DND-41 (cell line): ENCODE data around the gene RASA2.

Experiments
- CTCF ChIP-seq: IDR thresholded peaks from 2 replicates; pipeline ENCODE4 v1.5.1; 2012; ENCODE audit warnings: borderline replicate concordance, low read length, moderate library complexity, mild to moderate bottlenecking; ENCODE audit not compliant: poor library complexity, severe bottlenecking; ENCODE audit errors: extremely low read depth
- EZH2 ChIP-seq: IDR thresholded peaks from 3 replicates; pipeline ENCODE4 v1.6.1; 2012; ENCODE audit warnings: borderline replicate concordance, low read depth, mild to moderate bottlenecking, moderate library complexity, low read length, inconsistent platforms; ENCODE audit not compliant: severe bottlenecking

GRCh38 chr3:141440942-141441341 lies 45.9 kb upstream of the RASA2 start:
- TF ChIP-seq CTCF (no peak), EZH2 (no peak)
